ENCODE results near the gene RAPH1. TPM values are rescaled to one million over a fixed set of nuclear protein-coding genes. Genes with fewer than 3 reads are reported as not detected.
"Not testable (repeated sequence)": the region's sequence is repeated elsewhere in the genome, so short reads cannot be mapped to it uniquely, and the experiment has no call there.

The RAPH1 gene
- total RNA-seq, 1 donor from 2014 or later = 1.6 TPM

- intact Hi-C loops (cut with micrococcal nuclease) = no loop called here
Observed at GRCh38 chr2:203376173-203376572, 158.9 kb downstream of the RAPH1 start.

DNA sequence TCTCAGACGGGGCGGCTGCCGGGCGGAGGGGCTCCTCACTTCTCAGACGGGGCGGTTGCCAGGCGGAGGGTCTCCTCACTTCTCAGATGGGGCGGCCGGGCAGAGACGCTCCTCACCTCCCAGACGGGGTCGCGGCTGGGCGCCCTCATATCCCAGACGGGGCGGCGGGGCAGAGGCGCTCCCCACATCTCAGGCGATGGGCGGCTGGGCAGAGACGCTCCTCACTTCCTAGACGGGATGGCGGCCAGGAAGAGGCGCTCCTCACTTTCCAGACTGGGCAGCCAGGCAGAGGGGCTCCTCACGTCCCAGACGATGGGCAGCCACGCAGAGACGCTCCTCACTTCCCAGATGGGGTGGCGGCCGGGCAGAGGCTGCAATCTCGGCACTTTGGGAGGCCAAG is 162.4 kb downstream of the RAPH1 start:
- intact Hi-C loops (cut with micrococcal nuclease) = not testable (repeated sequence)

DNA sequence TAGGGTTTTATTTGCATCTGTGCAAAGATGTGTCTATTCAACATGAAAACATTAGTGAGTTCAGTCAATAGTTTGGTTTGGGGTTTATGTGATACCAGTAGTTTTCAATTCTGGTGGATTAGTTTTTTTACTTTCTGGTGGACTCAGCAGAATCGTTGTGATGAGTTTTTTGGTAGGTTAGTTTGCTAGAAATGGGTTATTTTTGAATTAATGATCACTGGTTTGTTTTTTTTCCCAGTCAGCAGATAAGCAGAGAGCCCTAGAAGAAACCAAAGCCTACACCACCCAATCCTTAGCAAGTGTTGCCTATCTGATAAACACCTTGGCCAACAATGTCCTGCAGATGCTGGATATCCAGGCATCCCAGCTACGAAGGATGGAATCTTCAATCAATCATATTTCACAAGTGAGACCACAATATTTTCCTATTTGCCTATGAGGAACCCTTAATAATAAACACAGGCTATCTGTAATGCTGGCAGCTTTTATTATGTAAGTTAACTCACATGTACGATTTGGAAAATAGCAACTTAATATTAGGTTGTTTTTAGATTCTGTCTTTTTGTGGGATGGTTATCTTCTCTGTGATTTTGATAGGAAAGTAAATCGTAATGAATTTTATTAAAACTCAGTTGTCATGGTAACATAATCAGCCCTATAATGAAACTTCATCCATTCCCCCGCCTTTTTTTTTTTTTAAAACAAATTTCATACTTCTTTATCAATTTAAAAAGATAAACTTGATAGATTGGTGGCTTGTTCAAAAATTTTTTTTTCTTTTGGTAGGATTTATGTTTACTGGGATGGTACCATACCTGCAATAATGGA is 168.2 kb downstream of the RAPH1 start:
- intact Hi-C loops (cut with micrococcal nuclease) = no loop called here

DNA sequence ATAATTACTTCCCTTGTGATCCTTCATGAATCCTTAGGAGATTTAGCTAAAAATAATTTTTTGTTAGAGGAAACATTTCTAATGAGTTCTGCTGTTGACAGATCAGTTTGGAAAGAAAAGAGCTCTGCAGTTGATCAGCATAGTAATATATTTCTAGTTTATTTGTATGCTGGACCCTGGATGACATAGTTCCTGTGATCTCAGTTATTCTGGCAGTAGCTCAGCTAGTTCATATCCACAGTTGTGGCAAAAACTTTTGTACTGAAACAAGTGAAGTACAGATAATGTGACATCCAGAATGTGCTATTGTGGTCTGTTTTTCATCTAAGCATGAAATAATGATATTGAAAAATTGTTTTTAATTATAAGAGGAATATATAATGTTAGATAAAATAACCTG is 173.2 kb downstream of the RAPH1 start:
- intact Hi-C loops (cut with micrococcal nuclease) = no loop called here

DNA sequence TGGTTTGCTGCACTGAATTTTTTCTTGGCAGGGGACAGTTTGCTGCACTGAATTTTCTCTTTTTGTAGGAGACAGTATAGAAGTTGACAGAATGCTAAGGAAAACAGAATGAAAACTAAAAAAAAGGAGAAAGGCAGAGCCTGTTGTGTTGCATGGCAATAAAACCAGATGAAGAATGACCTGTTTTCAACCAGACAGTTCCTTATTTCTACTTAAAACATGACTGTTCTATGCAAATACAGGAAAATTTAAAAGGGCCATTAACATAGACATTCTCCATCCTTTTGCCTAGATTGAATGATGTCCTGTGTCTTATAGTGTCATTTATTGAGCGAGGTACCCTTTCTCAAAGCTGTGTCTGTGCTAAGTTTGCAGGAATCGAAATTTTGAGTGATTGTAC is 173.6 kb downstream of the RAPH1 start:
- intact Hi-C loops (cut with micrococcal nuclease) = no loop called here

DNA sequence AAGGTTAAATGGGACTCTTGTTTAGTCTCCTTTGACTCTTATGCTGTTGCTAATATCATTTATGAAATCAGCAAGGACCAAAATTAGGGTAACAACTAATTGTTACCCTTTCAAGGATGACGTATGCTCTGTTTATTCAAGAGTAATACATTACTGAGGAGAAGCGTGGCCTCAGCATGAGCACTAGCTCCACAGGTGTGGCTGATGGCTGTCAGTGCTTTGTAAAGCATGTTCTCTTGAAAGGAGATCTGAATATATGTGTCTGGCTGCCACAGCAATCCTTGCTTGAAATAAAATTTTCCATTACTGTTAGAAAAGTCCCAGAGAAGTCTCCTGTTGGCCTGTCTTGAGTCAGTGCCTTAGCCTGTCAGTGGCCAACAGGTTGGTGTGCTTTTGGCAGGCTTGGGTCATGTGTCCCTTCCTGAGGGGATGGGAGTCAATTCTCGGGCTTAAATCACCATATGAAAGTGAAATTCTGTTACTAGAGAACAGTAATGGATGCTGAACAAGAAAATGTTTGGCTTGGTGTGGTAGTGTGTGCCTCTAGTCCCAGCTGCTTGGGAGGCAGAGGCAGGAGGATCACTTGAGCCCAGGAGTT is 174.2 kb downstream of the RAPH1 start:
- intact Hi-C loops (cut with micrococcal nuclease) = no loop called here

DNA sequence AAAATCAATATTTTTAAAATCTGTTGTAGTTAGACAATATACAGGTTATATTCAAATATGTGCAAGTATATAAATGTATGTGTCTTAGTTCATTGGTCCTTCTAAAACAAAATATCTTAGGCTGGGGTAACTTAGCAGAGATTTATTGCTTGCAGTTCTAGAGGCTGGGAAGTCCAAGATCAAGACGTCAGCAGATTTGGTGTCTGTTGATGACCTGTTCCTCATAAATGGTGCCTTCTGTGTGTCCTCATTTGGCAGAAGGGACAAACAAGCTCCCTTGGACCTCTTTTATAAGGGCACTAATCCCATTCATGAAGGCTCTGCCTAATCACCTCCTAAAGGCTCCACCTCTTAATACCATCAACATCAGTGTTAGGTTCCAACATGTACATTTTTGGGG is 175.7 kb downstream of the RAPH1 start:
- intact Hi-C loops (cut with micrococcal nuclease) = no loop called here

- intact Hi-C loops (cut with micrococcal nuclease) = no loop called here
Observed at GRCh38 chr2:203354966-203355365, 180.1 kb downstream of the RAPH1 start.

- intact Hi-C loops (cut with micrococcal nuclease) = no loop called here
Observed at GRCh38 chr2:203352604-203353255, 182.4 kb downstream of the RAPH1 start.

DNA sequence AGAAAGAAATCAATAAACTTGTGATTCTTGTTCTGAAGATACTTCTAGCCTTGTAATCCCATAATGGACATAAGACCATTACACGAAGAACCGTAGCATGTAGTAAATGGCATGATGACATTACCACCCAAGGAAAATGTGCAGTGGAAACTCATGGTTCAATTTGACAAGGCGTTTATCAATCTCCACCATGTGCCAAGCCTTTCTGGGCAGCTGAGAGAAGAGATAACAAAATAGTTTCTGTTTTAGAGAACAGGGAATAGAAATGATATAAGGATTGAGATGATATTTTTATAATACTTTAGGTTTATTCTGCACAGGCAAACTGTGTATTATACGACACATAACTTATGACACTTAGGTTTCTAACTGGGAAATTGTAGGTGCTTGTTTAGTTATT is 187.7 kb downstream of the RAPH1 start:
- intact Hi-C loops (cut with micrococcal nuclease) = no loop called here

DNA sequence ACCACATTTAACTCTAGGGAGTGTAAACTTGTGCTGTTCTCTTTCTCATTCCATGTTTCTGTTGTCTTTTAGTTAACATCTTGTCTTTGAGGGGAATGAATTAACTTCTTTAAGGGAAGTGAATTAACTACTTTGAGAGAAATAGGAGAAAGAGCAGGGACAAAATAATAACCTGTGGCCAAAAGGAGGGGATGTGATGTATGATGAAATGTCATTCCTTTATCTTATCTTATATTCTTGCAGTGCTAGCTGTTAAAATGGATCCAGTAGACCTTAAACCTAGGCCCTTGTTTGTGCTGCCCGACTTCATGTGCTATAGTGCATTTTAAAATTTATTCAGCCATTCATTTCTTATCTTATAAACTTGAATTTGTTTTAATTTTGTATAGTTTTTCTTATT is 188.5 kb downstream of the RAPH1 start:
- intact Hi-C loops (cut with micrococcal nuclease) = no loop called here

DNA sequence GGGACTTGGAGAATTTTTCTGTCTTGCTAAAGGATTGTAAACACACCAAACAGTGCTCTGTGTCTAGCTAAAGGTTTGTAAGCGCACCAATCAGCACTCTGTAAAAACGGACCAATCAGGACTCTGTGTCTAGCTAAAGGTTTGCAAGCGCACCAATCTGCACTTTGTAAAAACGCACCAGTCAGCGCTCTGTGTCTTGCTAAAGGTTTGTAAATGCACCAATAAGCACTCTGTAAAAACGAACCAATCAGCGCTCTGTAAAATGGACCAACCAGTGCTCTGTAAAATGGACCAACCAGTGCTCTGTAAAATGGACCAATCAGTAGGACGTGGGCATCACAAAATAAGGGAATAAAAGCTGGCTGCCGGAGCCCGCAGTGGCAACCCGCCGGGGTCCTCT is 190.4 kb downstream of the RAPH1 start:
- intact Hi-C loops (cut with micrococcal nuclease) = no loop called here

Other genes starting within 250 kb of the RAPH1 start
- 24.5 and 27.0 TPM in 2 replicates for gene ABI2, start 206.9 kb downstream of the RAPH1 start, total RNA-seq
- gene CD28, start 171.3 kb upstream of the RAPH1 start, total RNA-seq = 117 and 126 TPM in 2 replicates

Data from T-helper 2 cell treated with Interferon-gamma antibody and Interleukin-4, amounts not matched to agents 100 ng/mL and 5 ng/mL, for 36 hours (primary cell).